ENCODE results near the gene MYOF. TPM values are rescaled to one million over a fixed set of nuclear protein-coding genes. Genes with fewer than 3 reads are reported as not detected.

Gene MYOF
- polyA plus RNA-seq, 1 donor (not counting 4 experiments of a cell fraction or from before 2014, with no cell fraction given), result 232 TPM

DNA sequence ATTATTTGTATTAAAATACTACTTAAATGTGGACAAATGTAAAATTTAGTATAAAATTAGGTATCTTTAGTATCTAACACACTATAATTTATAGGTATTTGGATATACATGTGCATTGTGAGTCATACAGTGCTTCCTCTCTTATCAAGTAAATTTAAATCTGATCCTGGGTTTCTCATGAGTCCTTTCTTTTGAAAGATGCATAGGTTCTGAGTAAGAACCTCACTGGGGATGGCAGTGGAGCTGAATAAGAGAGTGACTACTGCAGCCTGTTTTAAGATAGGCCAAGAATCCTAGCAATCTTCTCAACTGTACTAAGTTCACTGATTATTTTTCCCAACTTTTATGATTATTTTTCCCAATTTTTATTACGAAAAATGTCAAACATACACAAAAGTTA lies 30.4 kb upstream of the MYOF start:
- H3K79me2 ChIP-seq (ENCODE audit: control insufficient read depth, insufficient read depth, low read length), result no peaks in the 10 kb centered on the region
- no peak overlapping the region for H3K27ac ChIP-seq (ENCODE audit: control insufficient read depth, insufficient read depth, low read length)
- no peak for DNase-seq (ENCODE audit: low read depth, low spot score)
- no peaks in the 10 kb centered on the region for H3K4me1 ChIP-seq (ENCODE audit: control insufficient read depth, extremely low read depth, insufficient read depth, low read length)
- H3K4me3 ChIP-seq (ENCODE audit: control insufficient read depth in 2 of 3, extremely low read depth in 1 of 3, insufficient read depth in 2 of 3, low read depth in 1 of 3, low read length in 3 of 3), result no peak overlapping the region
- no peaks in the 10 kb centered on the region for H3K9me1 ChIP-seq (ENCODE audit: control insufficient read depth, extremely low read depth, insufficient read depth, low read length)
- dilution Hi-C loops (cut with MboI; ENCODE audit: extremely low pct_ligation_motif_present, low sequenced_read_pairs), result no loop called here
- H2AFZ ChIP-seq (ENCODE audit: control insufficient read depth, low read length), result no peak overlapping the region
- H3K9me3 ChIP-seq (ENCODE audit: control insufficient read depth, low read depth, low read length), result no peaks in the 10 kb centered on the region
- no peaks in the 10 kb centered on the region for H3K27me3 ChIP-seq (ENCODE audit: control insufficient read depth, extremely low read depth, insufficient read depth, low read length)
- H3K4me2 ChIP-seq (ENCODE audit: control insufficient read depth, extremely low read depth, insufficient read depth, low read depth, low read length), result no peak overlapping the region
- no peaks in the 10 kb centered on the region for H4K20me1 ChIP-seq (ENCODE audit: control insufficient read depth, extremely low read depth, insufficient read depth, low read length)
- no peak for TF ChIP-seq EZH2 (IDR thresholded peaks at IDR 0.05; ENCODE audit: low read length)
- TF ChIP-seq, protein P1, sequence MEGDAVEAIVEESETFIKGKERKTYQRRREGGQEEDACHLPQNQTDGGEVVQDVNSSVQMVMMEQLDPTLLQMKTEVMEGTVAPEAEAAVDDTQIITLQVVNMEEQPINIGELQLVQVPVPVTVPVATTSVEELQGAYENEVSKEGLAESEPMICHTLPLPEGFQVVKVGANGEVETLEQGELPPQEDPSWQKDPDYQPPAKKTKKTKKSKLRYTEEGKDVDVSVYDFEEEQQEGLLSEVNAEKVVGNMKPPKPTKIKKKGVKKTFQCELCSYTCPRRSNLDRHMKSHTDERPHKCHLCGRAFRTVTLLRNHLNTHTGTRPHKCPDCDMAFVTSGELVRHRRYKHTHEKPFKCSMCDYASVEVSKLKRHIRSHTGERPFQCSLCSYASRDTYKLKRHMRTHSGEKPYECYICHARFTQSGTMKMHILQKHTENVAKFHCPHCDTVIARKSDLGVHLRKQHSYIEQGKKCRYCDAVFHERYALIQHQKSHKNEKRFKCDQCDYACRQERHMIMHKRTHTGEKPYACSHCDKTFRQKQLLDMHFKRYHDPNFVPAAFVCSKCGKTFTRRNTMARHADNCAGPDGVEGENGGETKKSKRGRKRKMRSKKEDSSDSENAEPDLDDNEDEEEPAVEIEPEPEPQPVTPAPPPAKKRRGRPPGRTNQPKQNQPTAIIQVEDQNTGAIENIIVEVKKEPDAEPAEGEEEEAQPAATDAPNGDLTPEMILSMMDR (optimal IDR thresholded peaks at IDR 0.05 in 1 of 3, IDR thresholded peaks at IDR 0.05 in 1 of 3, conservative IDR thresholded peaks at IDR 0.05 in 1 of 3; ENCODE audit: extremely low read depth in 1 of 3, insufficient read depth in 2 of 3, low read length in 3 of 3), result no peak
- H3K36me3 ChIP-seq (ENCODE audit: control insufficient read depth in 2 of 2, extremely low read depth in 1 of 2, insufficient read depth in 2 of 2, low read length in 2 of 2), result peaks cover 3 to 19% of the 10 kb centered on the region in 2 experiments
- H3K9ac ChIP-seq (ENCODE audit: control insufficient read depth, extremely low read depth, insufficient read depth, low read length), result no peak overlapping the region
- FAIRE-seq, result no peak

DNA sequence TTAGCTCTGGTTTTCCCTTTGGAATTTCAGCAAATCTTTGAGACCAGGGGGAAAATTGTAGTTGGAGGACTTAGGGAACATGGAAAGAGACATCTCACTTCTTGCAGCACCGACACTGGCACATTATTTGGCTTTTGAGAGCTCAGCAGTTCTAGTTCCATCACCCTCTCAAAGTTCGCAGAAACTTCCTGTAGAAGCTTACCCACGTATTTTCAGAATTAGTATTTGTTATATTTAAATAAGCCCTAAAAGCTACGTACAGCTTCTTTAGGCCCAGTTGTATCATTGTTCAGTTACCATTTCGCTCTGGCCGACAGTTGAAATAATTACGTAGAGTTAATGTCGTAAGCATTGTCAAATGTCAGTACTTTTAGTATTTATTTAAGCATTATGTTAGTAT lies 27.7 kb upstream of the MYOF start:
- no peak overlapping the region for H3K9ac ChIP-seq (ENCODE audit: control insufficient read depth, extremely low read depth, insufficient read depth, low read length)
- H3K4me2 ChIP-seq (ENCODE audit: control insufficient read depth, extremely low read depth, insufficient read depth, low read depth, low read length), result no peak overlapping the region
- H3K27ac ChIP-seq (ENCODE audit: control insufficient read depth, insufficient read depth, low read length), result no peak overlapping the region
- H3K4me1 ChIP-seq (ENCODE audit: control insufficient read depth, extremely low read depth, insufficient read depth, low read length), result no peaks in the 10 kb centered on the region
- H3K79me2 ChIP-seq (ENCODE audit: control insufficient read depth, insufficient read depth, low read length), result no peaks in the 10 kb centered on the region
- no peaks in the 10 kb centered on the region for H3K9me3 ChIP-seq (ENCODE audit: control insufficient read depth, low read depth, low read length)
- no peaks in the 10 kb centered on the region for H3K9me1 ChIP-seq (ENCODE audit: control insufficient read depth, extremely low read depth, insufficient read depth, low read length)
- no peaks in the 10 kb centered on the region for H3K27me3 ChIP-seq (ENCODE audit: control insufficient read depth, extremely low read depth, insufficient read depth, low read length)
- H4K20me1 ChIP-seq (ENCODE audit: control insufficient read depth, extremely low read depth, insufficient read depth, low read length), result no peaks in the 10 kb centered on the region
- no peak overlapping the region for H3K4me3 ChIP-seq (ENCODE audit: control insufficient read depth in 2 of 3, extremely low read depth in 1 of 3, insufficient read depth in 2 of 3, low read depth in 1 of 3, low read length in 3 of 3)
- FAIRE-seq (no peak), DNase-seq (ENCODE audit: low read depth, low spot score) (no peak)
- no peak overlapping the region for H2AFZ ChIP-seq (ENCODE audit: control insufficient read depth, low read length)
- dilution Hi-C loops (cut with MboI; ENCODE audit: extremely low pct_ligation_motif_present, low sequenced_read_pairs), result no loop called here
- H3K36me3 ChIP-seq (ENCODE audit: control insufficient read depth in 2 of 2, extremely low read depth in 1 of 2, insufficient read depth in 2 of 2, low read length in 2 of 2), result peaks cover 3 to 15% of the 10 kb centered on the region in 2 experiments
- TF ChIP-seq EZH2 (IDR thresholded peaks at IDR 0.05; ENCODE audit: low read length), result no peak
- TF ChIP-seq, protein P1 (optimal IDR thresholded peaks at IDR 0.05 in 1 of 3, IDR thresholded peaks at IDR 0.05 in 1 of 3, conservative IDR thresholded peaks at IDR 0.05 in 1 of 3; ENCODE audit: extremely low read depth in 1 of 3, insufficient read depth in 2 of 3, low read length in 3 of 3), result no peak
